COLO668 (cell line): Measurements from ENCODE around the gene POMZP3.
A peak's percentile ranks its signal among the peaks of the same experiment; 100 is the strongest.
"Not testable (repeated sequence)": the region's sequence is repeated elsewhere in the genome, so short reads cannot be mapped to it uniquely, and the experiment has no call there.

Experiments used
- DNase-seq: peaks from one replicate; lab custom pipeline; 2025; ENCODE audit not compliant: unreplicated experiment; lab: John Stamatoyannopoulos, UW

POMZP3 gene

GRCh38 chr7:76626989-76627642, at the start of gene POMZP3:
TSS of gene POMZP3 (minus strand) at chr7:76627279. CDS start at chr7:76626064, 1,215 bp downstream.
- peak; percentile 10 for DNase-seq

DNA sequence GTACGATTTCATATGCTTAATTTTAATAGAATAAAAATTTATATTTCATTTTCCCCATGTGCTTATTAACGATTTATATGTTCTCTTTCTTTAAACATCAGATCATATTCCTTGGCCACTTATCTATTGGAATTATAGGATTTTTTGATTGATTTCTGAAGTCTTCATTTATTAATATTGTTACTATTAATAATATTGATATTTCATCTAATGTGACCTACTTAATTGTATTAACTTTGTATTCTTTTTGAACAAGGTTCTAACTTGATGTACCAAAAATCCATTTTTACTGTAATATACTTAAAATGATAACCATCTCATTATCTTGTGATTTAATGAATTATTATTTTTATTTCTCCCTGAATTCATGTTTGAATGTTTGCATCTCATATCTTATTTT, 48.7 kb upstream of the POMZP3 start:
- DNase-seq: not testable (repeated sequence)

GRCh38 chr7:76673346-76673745, 46.3 kb upstream of the POMZP3 start:
- not testable (repeated sequence) for DNase-seq

- DNase-seq: not testable (repeated sequence)
These were observed 32.1 kb upstream of the POMZP3 start for GRCh38 chr7:76659212-76659611.

DNA sequence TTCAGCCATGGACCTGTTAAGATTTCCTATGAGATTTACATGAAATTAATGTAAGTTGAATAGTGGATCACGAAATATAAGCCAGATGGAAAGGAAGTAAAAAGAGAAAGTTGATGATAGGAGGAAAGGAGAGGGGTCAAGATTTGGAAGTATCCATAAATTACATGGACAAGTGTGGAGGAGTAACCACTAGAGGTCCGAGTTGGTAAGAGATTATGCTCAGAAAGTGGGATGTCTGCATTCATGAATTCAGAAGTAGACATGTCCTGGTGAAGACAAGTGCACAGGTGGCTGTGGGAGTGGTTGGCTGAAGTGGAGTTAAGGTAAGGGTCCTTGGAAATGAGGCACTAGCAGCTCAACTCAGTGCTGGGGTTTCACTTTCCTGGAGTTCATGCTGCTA, 29.3 kb upstream of the POMZP3 start:
- DNase-seq: not testable (repeated sequence)

DNA sequence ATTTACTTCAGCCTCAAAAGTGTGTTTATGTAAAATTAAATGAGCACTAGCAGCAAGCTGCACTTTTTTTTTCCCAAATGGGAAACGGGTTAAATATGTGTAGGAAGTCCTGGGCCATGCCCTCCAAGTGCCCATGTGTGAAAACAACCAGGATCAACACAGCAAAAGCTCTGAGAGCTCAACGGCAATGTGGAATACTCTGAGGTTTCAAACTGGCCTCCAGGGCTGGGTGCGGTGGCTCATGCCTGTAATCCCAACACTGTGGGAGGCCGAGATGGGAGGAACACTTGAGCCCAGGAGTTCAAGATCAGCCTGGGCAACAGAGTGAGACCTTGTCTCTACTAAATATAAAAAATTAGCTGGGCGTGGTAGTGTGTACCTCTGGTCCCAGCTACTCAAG, 15.5 kb upstream of the POMZP3 start:
- not testable (repeated sequence) for DNase-seq

DNA sequence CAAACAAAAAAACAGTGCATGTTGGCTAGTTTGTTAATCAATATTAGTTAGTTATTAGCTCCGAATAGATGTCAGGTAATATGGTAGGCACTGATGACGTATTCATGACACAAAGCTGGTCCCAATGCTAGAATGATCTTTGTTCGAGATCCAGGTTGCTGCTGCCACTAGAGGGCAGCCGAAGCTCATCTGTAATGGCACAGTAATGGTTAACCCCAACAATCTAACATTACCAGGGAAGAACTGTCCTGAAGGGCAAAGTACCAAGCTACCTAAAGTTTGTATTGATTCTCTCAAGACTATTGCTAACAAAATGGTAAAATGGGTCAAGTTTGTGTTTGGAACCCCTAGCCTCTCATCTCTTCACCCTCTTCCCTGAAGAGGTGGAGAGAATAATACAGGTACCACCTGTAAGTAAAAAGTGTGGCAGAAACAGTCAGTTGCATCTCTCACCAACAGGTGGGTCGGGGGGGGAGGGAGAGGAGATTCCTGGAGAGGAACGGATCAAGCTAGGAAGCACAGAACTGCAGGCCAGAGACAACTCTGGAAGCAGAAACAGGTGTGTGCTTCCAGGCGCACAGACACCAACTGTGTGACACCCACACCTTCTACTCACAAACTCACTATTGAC, 10.1 kb upstream of the POMZP3 start:
- not testable (repeated sequence) for DNase-seq

DNA sequence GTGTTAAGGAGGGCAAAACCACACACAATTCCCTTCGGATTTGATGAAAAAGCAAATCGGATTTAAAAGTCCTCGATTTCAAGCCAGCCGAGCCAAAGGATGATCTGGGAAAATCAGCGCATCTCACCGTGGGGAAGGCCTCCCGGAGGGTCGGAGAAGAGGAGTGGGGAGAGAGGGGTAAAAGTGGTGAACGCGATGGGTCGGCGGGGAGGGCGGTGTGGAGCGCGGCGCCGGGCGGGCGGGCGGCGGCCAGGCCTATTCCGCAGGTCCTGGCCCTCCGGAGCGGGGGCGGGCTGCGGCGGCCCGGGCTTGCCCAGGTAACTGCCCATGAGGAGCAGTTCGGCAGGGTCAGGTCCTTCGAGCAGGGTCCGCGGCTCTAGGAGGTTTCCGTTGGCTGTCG, 498 bp downstream of the POMZP3 start:
- DNase-seq: not testable (repeated sequence)

GRCh38 chr7:76619439-76620190, 7.5 kb downstream of the POMZP3 start:
- DNase-seq: not testable (repeated sequence)

- DNase-seq: not testable (repeated sequence)
These were observed 13.3 kb downstream of the POMZP3 start for GRCh38 chr7:76613783-76614182.

- not testable (repeated sequence) for DNase-seq
These were observed 14.8 kb downstream of the POMZP3 start for GRCh38 chr7:76612232-76612631.

- not testable (repeated sequence) for DNase-seq
These were observed 17.2 kb downstream of the POMZP3 start for GRCh38 chr7:76609864-76610263.

- not testable (repeated sequence) for DNase-seq
These were observed 18.6 kb downstream of the POMZP3 start for GRCh38 chr7:76608469-76608868.

GRCh38 chr7:76606027-76606426, 21.1 kb downstream of the POMZP3 start:
- DNase-seq: not testable (repeated sequence)

- not testable (repeated sequence) for DNase-seq
These were observed 26.4 kb downstream of the POMZP3 start for GRCh38 chr7:76600650-76601049.

DNA sequence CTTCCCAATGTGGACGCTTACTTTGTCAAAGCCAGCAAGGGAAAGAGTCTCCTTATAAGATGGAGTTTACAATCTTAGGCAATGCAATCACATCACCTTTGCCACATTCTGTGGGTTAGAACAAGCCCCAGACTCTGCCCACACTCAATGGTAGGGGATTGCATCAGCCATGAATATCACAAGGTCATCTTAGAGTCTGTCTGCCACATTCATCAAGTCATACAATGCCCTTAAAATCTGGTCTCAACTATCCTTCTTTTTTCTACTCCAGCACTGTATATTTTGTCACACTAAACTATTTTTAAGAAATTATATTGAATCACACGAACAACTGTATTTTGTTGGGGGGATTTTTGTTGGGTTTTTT, 27.0 kb downstream of the POMZP3 start:
- DNase-seq: not testable (repeated sequence)

- DNase-seq: not testable (repeated sequence)
These were observed 28.4 kb downstream of the POMZP3 start for GRCh38 chr7:76598590-76599264.

DNA sequence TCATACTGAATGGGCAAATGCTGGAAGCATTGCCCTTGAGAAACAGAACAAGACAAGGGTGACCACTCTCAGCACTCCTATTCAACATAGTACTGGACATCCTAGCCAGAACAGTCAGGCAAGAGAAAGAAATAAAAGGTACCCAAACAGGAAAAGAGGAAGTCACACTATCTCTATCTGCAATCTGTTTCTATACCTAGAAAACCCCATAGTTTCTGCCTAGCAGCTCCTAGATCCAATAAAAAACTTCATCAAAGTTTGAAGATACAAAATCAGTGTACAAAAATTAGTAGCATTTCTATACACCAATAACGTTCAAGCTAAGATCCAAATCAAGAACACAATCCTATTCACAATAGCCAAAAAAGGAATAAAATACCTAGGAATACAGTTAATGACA, 29.8 kb downstream of the POMZP3 start:
- DNase-seq: not testable (repeated sequence)

DNA sequence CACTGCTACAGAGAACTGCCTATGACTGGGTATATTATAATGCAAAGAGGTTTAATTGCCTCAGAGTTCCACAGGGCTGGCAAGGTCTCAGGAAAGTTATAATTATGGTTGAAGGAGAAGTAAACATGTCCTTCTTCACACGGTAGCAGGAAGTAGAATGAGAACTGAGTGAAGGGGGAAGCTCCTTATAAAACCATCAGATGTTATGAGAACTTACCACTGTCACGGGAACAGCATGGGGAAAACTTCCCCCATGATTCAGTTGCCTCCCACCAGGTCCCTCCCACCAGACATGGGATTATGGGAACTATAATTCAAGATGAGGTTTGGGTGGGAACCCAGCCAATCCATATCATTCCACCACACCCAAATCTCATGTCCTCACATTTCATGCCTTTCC, 34.4 kb downstream of the POMZP3 start:
- not testable (repeated sequence) for DNase-seq

DNA sequence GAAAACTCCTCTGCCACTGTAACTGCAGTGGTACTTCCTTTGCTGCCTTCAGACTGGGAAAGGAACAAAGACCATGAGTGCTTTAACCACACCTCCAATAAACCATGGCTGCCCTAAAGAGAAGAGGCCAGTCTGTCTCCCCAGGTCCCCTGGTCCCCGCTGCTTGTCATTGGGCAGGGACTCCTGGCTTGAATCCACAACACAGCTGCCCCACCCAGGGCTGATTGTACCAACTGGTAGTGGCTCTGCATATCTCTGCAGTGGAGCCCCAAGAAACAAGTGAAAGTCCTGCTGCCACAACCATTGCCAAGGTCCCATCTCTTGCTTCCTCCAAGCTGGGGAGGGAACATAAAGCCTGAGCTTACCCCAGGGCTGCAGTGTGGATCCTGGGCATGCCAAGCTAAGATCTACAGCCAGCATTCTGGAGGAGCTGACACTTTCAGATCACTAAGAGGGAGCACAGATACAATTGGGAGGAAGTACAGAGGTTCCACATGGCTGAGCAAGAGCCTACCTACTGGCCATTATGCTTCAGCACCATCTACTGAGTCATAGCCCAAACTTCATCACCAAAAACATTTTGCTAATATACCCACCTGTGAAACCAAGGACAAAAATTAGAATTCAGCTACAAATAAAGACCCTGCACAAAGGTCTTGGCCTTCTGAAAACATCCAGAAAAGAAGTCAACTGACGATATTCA, 35.3 kb downstream of the POMZP3 start:
- DNase-seq: not testable (repeated sequence)

- not testable (repeated sequence) for DNase-seq
These were observed 36.0 kb downstream of the POMZP3 start for GRCh38 chr7:76591033-76591432.
